A549 (cell line): ENCODE results near the gene BAHCC1.

ENCODE experiments used
- CHD2 ChIP-seq: fragments of 150-350 bp; IDR thresholded peaks from 2 replicates; pipeline ENCODE4 v1.6.1; 2014; ENCODE audit warnings: low read length; ENCODE audit not compliant: partially characterized antibody
- EP300 ChIP-seq, 2 experiments: fragments of >200 bp; sonication (Bioruptor Twin); formaldehyde crosslinking; IDR thresholded peaks; 2 replicates in 1 of 2; 3 replicates in 1 of 2; pipeline ENCODE4 v1.6.1; 2016 to 2017
- MYC ChIP-seq: IDR thresholded peaks from 2 replicates; pipeline ENCODE4 v1.6.1; 2012; ENCODE audit warnings: mild to moderate bottlenecking, inconsistent platforms, low read length, improper control_type of control experiment, borderline replicate concordance
- PHF8 ChIP-seq: fragments of 200-600 bp; sonication (generic); IDR thresholded peaks from 2 replicates; pipeline ENCODE4 v1.6.1; 2016; ENCODE audit warnings: low read depth, mild to moderate bottlenecking, antibody characterized with exemption, moderate library complexity, borderline replicate concordance
- POLR2A ChIP-seq: IDR thresholded peaks from 2 replicates; pipeline ENCODE4 v1.6.1; 2012; ENCODE audit warnings: mild to moderate bottlenecking, low read length
- RARB ChIP-seq: fragments of 250-450 bp; sonication (Bioruptor Pico); IDR thresholded peaks from 2 replicates; pipeline ENCODE4 v1.8.0; 2021; ENCODE audit warnings: mild to moderate bottlenecking, moderate library complexity
- RFX5 ChIP-seq: fragments of 450-650 bp; IDR thresholded peaks from 2 replicates; pipeline ENCODE4 v1.7.1; 2014; ENCODE audit warnings: antibody characterized with exemption, mild to moderate bottlenecking, moderate library complexity
- TF ChIP-seq, protein P1 (sequence below): IDR thresholded peaks from 2 replicates; pipeline ENCODE4 v1.6.1; 2012
- TF ChIP-seq, protein P2 (sequence below): fragments of >200 bp; sonication (Bioruptor Twin); formaldehyde crosslinking; IDR thresholded peaks from 3 replicates; pipeline ENCODE4 v1.5.1; 2016

DNA sequence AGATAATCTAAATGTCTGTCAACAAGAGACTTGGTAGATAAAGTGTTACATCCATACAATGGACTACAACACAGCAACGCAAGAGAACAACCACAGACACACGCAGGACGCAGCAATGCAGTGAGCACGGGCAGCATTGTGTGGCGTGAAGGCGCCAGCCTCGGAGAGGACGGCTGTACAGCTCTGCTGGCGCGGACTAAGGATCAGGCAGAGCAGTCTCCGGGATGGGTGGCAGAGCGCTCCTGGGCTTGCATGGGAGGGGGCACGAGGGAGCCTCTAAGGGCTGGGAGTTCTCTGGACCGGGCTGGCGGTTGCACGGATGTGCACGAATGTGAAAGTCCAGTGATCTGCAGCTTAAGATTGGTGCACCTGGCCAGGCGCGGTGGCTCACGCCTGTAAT is 82.9 kb downstream of the BAHCC1 start:
- TF ChIP-seq EP300 (IDR thresholded peaks at IDR 0.05) (no peak), POLR2A (no peak), MYC (no peak), RARB (no peak), CHD2 (no peak), RFX5 (no peak), PHF8 (no peak)
- TF ChIP-seq, protein P1, sequence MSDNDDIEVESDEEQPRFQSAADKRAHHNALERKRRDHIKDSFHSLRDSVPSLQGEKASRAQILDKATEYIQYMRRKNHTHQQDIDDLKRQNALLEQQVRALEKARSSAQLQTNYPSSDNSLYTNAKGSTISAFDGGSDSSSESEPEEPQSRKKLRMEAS, result no peak
- TF ChIP-seq, protein P2, sequence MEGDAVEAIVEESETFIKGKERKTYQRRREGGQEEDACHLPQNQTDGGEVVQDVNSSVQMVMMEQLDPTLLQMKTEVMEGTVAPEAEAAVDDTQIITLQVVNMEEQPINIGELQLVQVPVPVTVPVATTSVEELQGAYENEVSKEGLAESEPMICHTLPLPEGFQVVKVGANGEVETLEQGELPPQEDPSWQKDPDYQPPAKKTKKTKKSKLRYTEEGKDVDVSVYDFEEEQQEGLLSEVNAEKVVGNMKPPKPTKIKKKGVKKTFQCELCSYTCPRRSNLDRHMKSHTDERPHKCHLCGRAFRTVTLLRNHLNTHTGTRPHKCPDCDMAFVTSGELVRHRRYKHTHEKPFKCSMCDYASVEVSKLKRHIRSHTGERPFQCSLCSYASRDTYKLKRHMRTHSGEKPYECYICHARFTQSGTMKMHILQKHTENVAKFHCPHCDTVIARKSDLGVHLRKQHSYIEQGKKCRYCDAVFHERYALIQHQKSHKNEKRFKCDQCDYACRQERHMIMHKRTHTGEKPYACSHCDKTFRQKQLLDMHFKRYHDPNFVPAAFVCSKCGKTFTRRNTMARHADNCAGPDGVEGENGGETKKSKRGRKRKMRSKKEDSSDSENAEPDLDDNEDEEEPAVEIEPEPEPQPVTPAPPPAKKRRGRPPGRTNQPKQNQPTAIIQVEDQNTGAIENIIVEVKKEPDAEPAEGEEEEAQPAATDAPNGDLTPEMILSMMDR, result no peak
